ENCODE data around the gene DNAJC11.

DNA sequence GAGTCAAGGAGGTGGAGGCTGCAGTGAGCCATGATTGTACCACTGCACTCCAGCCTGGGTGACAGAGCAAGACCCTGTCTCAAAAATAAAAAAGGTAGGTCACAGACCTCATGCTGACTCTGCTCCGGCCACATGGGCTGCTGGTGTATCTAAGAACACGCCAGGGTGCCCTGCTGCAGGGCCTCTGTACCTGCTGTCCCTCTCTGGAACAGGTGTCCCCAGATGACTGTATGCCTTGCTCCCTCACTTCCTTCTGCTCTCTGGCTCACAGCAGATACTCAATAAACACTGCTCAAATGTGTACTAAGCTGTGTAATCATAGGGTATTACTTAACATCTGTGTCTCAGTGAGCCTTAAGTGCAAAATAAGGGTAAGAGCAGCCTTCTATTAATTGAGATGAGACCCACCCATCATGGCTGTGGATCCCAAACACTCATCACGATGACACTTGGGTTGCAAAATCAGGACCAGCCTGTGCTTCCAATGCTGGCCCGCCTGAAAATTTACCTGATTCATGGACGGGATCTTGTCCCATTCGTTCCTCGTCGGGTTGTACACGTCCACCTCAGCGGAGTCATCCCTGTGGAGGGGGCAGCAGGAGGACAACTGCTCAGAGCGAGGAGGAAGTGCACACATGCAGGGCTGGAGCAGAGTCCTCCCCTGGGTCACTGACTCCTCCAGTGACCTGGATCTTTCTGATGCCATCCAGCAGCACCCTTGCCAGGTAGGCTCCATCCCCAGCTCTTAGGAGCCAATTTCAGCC lies 106.5 kb downstream of the DNAJC11 start:
- TF ChIP-seq CTCF (IDR thresholded peaks at IDR 0.05): no peak
- no peak for TF ChIP-seq POLR2A (IDR thresholded peaks at IDR 0.05)
